Adrenal gland (tissue), 12 donors: ENCODE measurements around the gene CTBP1. TPM values are rescaled to one million over a fixed set of nuclear protein-coding genes. Genes with fewer than 3 reads are reported as not detected.

Source experiments
- DNase-seq, 7 donors: peaks; one replicate each; pipeline ENCODE4 v3.0.0-alpha.2; 2019 to 2020
- H3K27ac ChIP-seq, 5 donors: fragments of 200-600 bp; sonication (generic) in 4 of 5; 1 replicate in 3 of 5; 2 replicates in 2 of 5; pipeline versions ENCODE4 v1.5.1 to v1.8.0; 2016 to 2020; ENCODE audit warnings: mild to moderate bottlenecking in 1 of 5
- H3K27me3 ChIP-seq: fragments of 200-600 bp; 2 replicates; pipeline ENCODE4 v1.8.0; 2021
- H3K36me3 ChIP-seq, 2 donors: fragments of 200-600 bp; replicated peaks in 1 of 2; 1 replicate in 1 of 2; 2 replicates in 1 of 2; pipeline versions ENCODE4 v1.5.1 to v1.8.0; 2018 to 2022
- H3K4me1 ChIP-seq, 2 donors: fragments of 200-600 bp; replicated peaks in 1 of 2; 1 replicate in 1 of 2; 2 replicates in 1 of 2; pipeline versions ENCODE4 v1.5.1 to v1.8.0; 2018 to 2021
- H3K4me3 ChIP-seq, 4 donors: fragments of 200-600 bp; sonication (generic) in 3 of 4; one replicate each; pipeline ENCODE4 v1.5.1; 2016 to 2018
- H3K9me3 ChIP-seq, 3 donors: fragments of 200-600 bp; sonication (generic) in 1 of 3; replicated peaks in 1 of 3; 1 replicate in 2 of 3; 2 replicates in 1 of 3; pipeline versions ENCODE4 v1.5.1 to v1.8.0; 2016 to 2021
- CTCF ChIP-seq, 6 experiments: fragments of 450-650 bp in 4 of 6; fragments of 200-600 bp in 2 of 6; sonication (generic) in 1 of 6; IDR thresholded peaks; 1 replicate in 5 of 6; 2 replicates in 1 of 6; pipeline versions ENCODE4 v1.5.1 to v1.8.0; 2016 to 2021; ENCODE audit warnings: antibody characterized with exemption in 6 of 6, mild to moderate bottlenecking in 2 of 6, moderate library complexity in 1 of 6
- POLR2A ChIP-seq, 2 donors: fragments of 450-650 bp; IDR thresholded peaks; one replicate each; pipeline ENCODE4 v1.6.1; 2017; ENCODE audit warnings: antibody characterized with exemption in 2 of 2, mild to moderate bottlenecking in 2 of 2, moderate library complexity in 1 of 2
- WGBS, 4 donors: extraction: QIAGEN DNeasy Blood & Tissue Kit in 2 of 4; methylation state at CpG; one replicate each; pipeline versions ENCODE4 v1.1.5 to v1.1.7; 2013 to 2017; 5-methylcytosine and 5-hydroxymethylcytosine counted together
- intact Hi-C, 2 donors: fragments of 100-400 bp; cut with DNase I; formaldehyde crosslinking; loops; one replicate each; pipeline versions ENCODE4 v1.14.1 to v1.15.0; 2022 to 2023
- polyA plus RNA-seq, 3 donors: library from polyadenylated mRNA; stranded (reverse); fragments of 200-250 nt in 2 of 3; fragments of 350-450 nt in 1 of 3; fragmentation: Illumina TruSeq in 1 of 3; extraction: RNeasy Lipid Tissue Mini Kit (QIAGEN cat#74804) in 1 of 3; gene quantifications; one replicate each; pipeline ENCODE4 v1.2.3, GENCODE V29; 2013 to 2014
- total RNA-seq, 9 donors: library from RNA; depleted of rRNA in 4 of 9; stranded (reverse); fragments of >200 nt in 4 of 9; fragments of 120-200 nt in 1 of 9; fragmentation: NEBNext Ultra II Directional in 1 of 9; extraction: Animal tissue kit (Norgen Biotek cat#: 25700) in 1 of 9; gene quantifications; one replicate each; pipeline versions ENCODE4 v1.1.0 to v1.2.4, GENCODE V29; 2013 to 2023
- donor health status: healthy with polysubstance abuse.
- donor health status: Bipolar disorder and iron deficiency.
- donor health status: DM: yes; HTN: yes; CAD: no.
- donor health status: DM: no; HTN: no; CAD: no.
- donor health status: DM: no; HTN: no; CAD: no.
- donor health status: DM: yes; HTN: yes; CAD: no.

Gene CTBP1
- total and polyA plus RNA-seq, 12 donors, result 45.7 to 293 (median 159) TPM

- intact Hi-C loops, result loop anchor here (5.0 to 10.0 kb wide), 2 partner anchors 54 to 57 kb away; partner anchors contain the start of gene UVSSA (in 2 of the 2)
- WGBS, 4 donors, result 0 to 2% (median 1%) methylated on average over 20 to 47 of the region's 47 CpGs
- no peaks in the 10 kb centered on the region for H3K36me3 ChIP-seq
- H3K4me1 ChIP-seq, result peaks cover 20 to 50% of the 10 kb centered on the region in 2 donors
- no peaks in the 10 kb centered on the region for H3K27me3 ChIP-seq
- peak overlapping the region; percentile 33 to 100 (median 92) for H3K4me3 ChIP-seq
- peak overlapping the region; percentile 28 to 99 (median 91) for H3K27ac ChIP-seq
- peak in 4 of 7 donors; percentile 53 to 69 (median 64) for DNase-seq
- TF ChIP-seq CTCF (IDR thresholded peaks at IDR 0.05) (no peak), POLR2A (IDR thresholded peaks at IDR 0.05) (peak in 1 of 2 donors; percentile 54)
- H3K9me3 ChIP-seq, result no peaks in the 10 kb centered on the region
Observed at GRCh38 chr4:1290165-1290977, 41.4 kb upstream of the CTBP1 start.

GRCh38 chr4:1289207-1290164 is 40.6 kb upstream of the CTBP1 start, which contains the start of gene MAEA:
TSS of gene MAEA (plus strand) at chr4:1289891. CDS start at chr4:1289914, 23 bp downstream.
- Histone ChIP-seq H3K4me1 (peaks cover 14 to 43% of the 10 kb centered on the region in 2 donors), H3K27me3 (no peaks in the 10 kb centered on the region), H3K36me3 (no peaks in the 10 kb centered on the region), H3K9me3 (no peaks in the 10 kb centered on the region), H3K4me3 (peak within 1 kb of the TSS; percentile 33 to 100 (median 92)), H3K27ac (peak within 1 kb of the TSS; percentile 28 to 99 (median 91))
- intact Hi-C loops, result loop anchor here (5.0 to 10.0 kb wide), 2 partner anchors 55 to 58 kb away; partner anchors contain the start of gene UVSSA (in 2 of the 2)
- peak; percentile 97 to 99 (median 98) for DNase-seq
- peak; percentile 54 to 83 for TF ChIP-seq POLR2A (IDR thresholded peaks at IDR 0.05)
- TF ChIP-seq CTCF (IDR thresholded peaks at IDR 0.05), result no peak
- 1 to 2% (median 1%) methylated on average over 35 to 95 of the region's 95 CpGs for WGBS, 4 donors

GRCh38 chr4:1288786-1289185 is 39.9 kb upstream of the CTBP1 start:
- intact Hi-C loops, result no loop called here
- peaks cover 14 to 36% of the 10 kb centered on the region in 2 donors for H3K4me1 ChIP-seq
- no peak for TF ChIP-seq POLR2A (IDR thresholded peaks at IDR 0.05)
- TF ChIP-seq CTCF (IDR thresholded peaks at IDR 0.05), result no peak
- peak overlapping the region in 1 of 4 donors; percentile 100 for H3K4me3 ChIP-seq
- peak overlapping the region in 4 of 5 donors; percentile 81 to 99 (median 94) for H3K27ac ChIP-seq
- peak in 1 of 7 donors; percentile 49 for DNase-seq
- H3K27me3 ChIP-seq, result no peaks in the 10 kb centered on the region
- 56 to 60% (median 58%) methylated on average over 7 of the region's 7 CpGs for WGBS, 4 donors
- no peaks in the 10 kb centered on the region for H3K9me3 ChIP-seq
- no peaks in the 10 kb centered on the region for H3K36me3 ChIP-seq
